HCT116 (cell line): ENCODE results near the gene IGSF21. TPM values are rescaled to one million over a fixed set of nuclear protein-coding genes. Genes with fewer than 3 reads are reported as not detected.

Source experiments
- ATAC-seq: fragments of 200-7000 bp; cut with Tn5 transposase; 2 replicates; pipeline ENCODE4 v1.9.1; 2020; ENCODE audit warnings: mild to moderate bottlenecking, moderate library complexity
- BruUV-seq: library from RNA; stranded (reverse); fragments of 400-500 nt; replicated peaks from 2 replicates; lab custom pipeline; 2021; lab: Mats Ljungman, UMichigan
- CTCF ChIA-PET: fragments of 300-600 bp; sonication (Branson Sonifier 250); formaldehyde crosslinking; loops from one replicate; lab custom pipeline; 2021; ENCODE audit warnings: antibody characterized with exemption; lab: Charles Lee
- POLR2A ChIA-PET: fragments of 300-600, 350-600 bp; sonication (Branson Sonifier 250); formaldehyde crosslinking; loops from one replicate; lab custom pipeline; 2021; ENCODE audit warnings: antibody characterized with exemption; lab: Charles Lee
- RAD21 ChIA-PET, 2 experiments: fragments of 300-600 bp; sonication (Branson Sonifier 250); formaldehyde crosslinking; loops; one replicate each; lab custom pipeline; 2023; ENCODE audit warnings: low total read pairs in 2 of 2; ENCODE audit not compliant: uncharacterized antibody in 2 of 2, unreplicated experiment in 2 of 2, low non-redundant PET in 1 of 2; lab: Charles Lee
- DNase-seq: peaks from one replicate; pipeline ENCODE4 v3.0.0-alpha.2; 2010; ENCODE audit warnings: low read depth, low spot score
- H2AFZ ChIP-seq: fragments of 200-600 bp; shearing (Covaris generic), sonication (generic); 2 replicates; pipeline ENCODE4 v1.6.1; 2017; ENCODE audit warnings: low read depth, mixed run types, mixed read lengths, antibody characterized with exemption, low read length; ENCODE audit not compliant: poor library complexity, severe bottlenecking
- H3K27ac ChIP-seq: 2 replicates; pipeline ENCODE4 v1.5.1; 2012; ENCODE audit warnings: low read depth, low read length
- H3K27me3 ChIP-seq: fragments of 200-600 bp; sonication (generic); 2 replicates; pipeline ENCODE4 v1.6.1; 2016; ENCODE audit warnings: mixed run types, low read length, mixed read lengths; ENCODE audit not compliant: insufficient read depth
- H3K36me3 ChIP-seq, 2 experiments: fragments of 200-500 bp in 1 of 2; fragments of 200-600 bp in 1 of 2; sonication (Bioruptor generic) in 1 of 2; sonication (generic) in 1 of 2; 2 replicates each; pipeline versions ENCODE4 v1.5.1 to v1.6.1; 2014 to 2016; ENCODE audit warnings: low read length in 2 of 2, inconsistent platforms in 1 of 2, mixed read lengths in 1 of 2, mixed run types in 1 of 2; ENCODE audit not compliant: insufficient read depth in 2 of 2, control insufficient read depth in 1 of 2
- H3K4me1 ChIP-seq, 2 experiments: fragments of 200-600 bp in 1 of 2; sonication (generic) in 1 of 2; 2 replicates each; pipeline versions ENCODE4 v1.5.1 to v1.6.1; 2012 to 2017; ENCODE audit warnings: low read length in 2 of 2, inconsistent platforms in 1 of 2, mild to moderate bottlenecking in 1 of 2, mixed read lengths in 1 of 2, mixed run types in 1 of 2, moderate library complexity in 1 of 2; ENCODE audit not compliant: insufficient read depth in 2 of 2, control insufficient read depth in 1 of 2
- H3K4me2 ChIP-seq: fragments of 200-600 bp; sonication (generic); 2 replicates; pipeline ENCODE4 v1.6.1; 2017; ENCODE audit warnings: mixed run types, low read length, mixed read lengths
- H3K4me3 ChIP-seq, 2 experiments: fragments of 200-600 bp in 1 of 2; sonication (generic) in 1 of 2; replicated peaks in 1 of 2; 2 replicates each; pipeline ENCODE4 v1.5.1; 2011 to 2016; ENCODE audit warnings: low read length in 2 of 2, control low read depth in 1 of 2, low read depth in 1 of 2, mild to moderate bottlenecking in 1 of 2, mixed read lengths in 1 of 2, mixed run types in 1 of 2
- H3K79me2 ChIP-seq: fragments of 200-600 bp; sonication (generic); 2 replicates; pipeline ENCODE4 v1.6.1; 2017; ENCODE audit warnings: mild to moderate bottlenecking, mixed run types, low read length, moderate library complexity, mixed read lengths; ENCODE audit not compliant: insufficient read depth
- H3K9ac ChIP-seq: fragments of 200-600 bp; sonication (generic); 2 replicates; pipeline ENCODE4 v1.6.1; 2016; ENCODE audit warnings: low read length, mixed read lengths
- H3K9me2 ChIP-seq: fragments of 200-600 bp; sonication (generic), shearing (Covaris generic); 2 replicates; pipeline ENCODE4 v1.6.1; 2017; ENCODE audit warnings: mixed run types, mild to moderate bottlenecking, moderate library complexity; ENCODE audit not compliant: insufficient read depth
- H3K9me3 ChIP-seq, 2 experiments: fragments of 200-500 bp in 1 of 2; fragments of 200-600 bp in 1 of 2; sonication (Bioruptor generic) in 1 of 2; sonication (generic) in 1 of 2; 2 replicates each; pipeline ENCODE4 v1.6.1; 2014 to 2017; ENCODE audit warnings: low read length in 2 of 2, mixed read lengths in 2 of 2, inconsistent platforms in 1 of 2, low read depth in 1 of 2, mild to moderate bottlenecking in 1 of 2, mixed run types in 1 of 2, moderate library complexity in 1 of 2; ENCODE audit not compliant: control insufficient read depth in 1 of 2, insufficient read depth in 1 of 2
- H4K20me1 ChIP-seq: fragments of 200-600 bp; sonication (generic), shearing (Covaris generic); 2 replicates; pipeline ENCODE4 v1.6.1; 2017; ENCODE audit warnings: mixed run types, mild to moderate bottlenecking, moderate library complexity; ENCODE audit not compliant: insufficient read depth
- CBX3 ChIP-seq: IDR thresholded peaks from 2 replicates; pipeline ENCODE4 v1.6.1; 2012; ENCODE audit warnings: low read depth
- CEBPB ChIP-seq: IDR thresholded peaks from 2 replicates; pipeline ENCODE4 v1.6.1; 2012; ENCODE audit warnings: low read depth
- EGR1 ChIP-seq: IDR thresholded peaks from 2 replicates; pipeline ENCODE4 v1.6.1; 2012; ENCODE audit warnings: low read depth
- EZH2phosphoT487 ChIP-seq: fragments of 200-600 bp; IDR thresholded peaks from 2 replicates; pipeline ENCODE4 v1.6.1; 2018; ENCODE audit warnings: antibody characterized with exemption, borderline replicate concordance
- FOSL1 ChIP-seq: IDR thresholded peaks from 2 replicates; pipeline ENCODE4 v1.6.1; 2012; ENCODE audit warnings: low read depth
- POLR2AphosphoS5 ChIP-seq: IDR thresholded peaks from 2 replicates; pipeline ENCODE4 v1.6.1; 2011; ENCODE audit warnings: mild to moderate bottlenecking, low read depth, low read length, moderate library complexity
- RAD21 ChIP-seq: IDR thresholded peaks from 2 replicates; pipeline ENCODE4 v1.6.1; 2012; ENCODE audit warnings: low read depth, mild to moderate bottlenecking
- SIN3A ChIP-seq: IDR thresholded peaks from 2 replicates; pipeline ENCODE4 v1.6.1; 2012; ENCODE audit warnings: low read depth
- SP1 ChIP-seq: IDR thresholded peaks from 2 replicates; pipeline ENCODE4 v1.6.1; 2012; ENCODE audit warnings: low read depth
- SRF ChIP-seq: IDR thresholded peaks from 2 replicates; pipeline ENCODE4 v1.6.1; 2012; ENCODE audit warnings: low read depth
- TCF7L2 ChIP-seq: IDR thresholded peaks from 2 replicates; pipeline ENCODE4 v1.7.0; 2011; ENCODE audit warnings: borderline replicate concordance, inconsistent platforms; ENCODE audit not compliant: insufficient read depth, insufficient read length; ENCODE audit errors: extremely low read depth
- YY1 ChIP-seq: IDR thresholded peaks from 2 replicates; pipeline ENCODE4 v1.6.1; 2011; ENCODE audit warnings: low read length, low read depth, moderate library complexity, mild to moderate bottlenecking; ENCODE audit not compliant: insufficient replicate concordance; ENCODE audit errors: extremely low read depth
- ZFX ChIP-seq: fragments of 450-650 bp; IDR thresholded peaks from 2 replicates; pipeline ENCODE4 v1.6.1; 2017
- ZNF274 ChIP-seq: fragments of 200-500 bp; sonication (Bioruptor generic); IDR thresholded peaks from 2 replicates; pipeline ENCODE4 v1.6.1; 2014; ENCODE audit warnings: mild to moderate bottlenecking, low read depth, low read length, inconsistent platforms
- intact Hi-C: fragments of 100-400 bp; cut with micrococcal nuclease; formaldehyde crosslinking; loops from 2 replicates; pipeline ENCODE4 v1.10.0; 2022
- total RNA-seq: library from RNA; stranded (reverse); gene quantifications from one replicate; pipeline ENCODE4 v1.2.1, GENCODE V29; 2021; ENCODE audit not compliant: unreplicated experiment
- TF ChIP-seq, protein P1 (sequence below): IDR thresholded peaks from 2 replicates; pipeline ENCODE4 v1.6.1; 2012; ENCODE audit warnings: low read depth
- TF ChIP-seq, protein P2 (sequence below), 3 experiments: fragments of 200-600 bp in 1 of 3; sonication (generic) in 1 of 3; IDR thresholded peaks in 2 of 3; conservative IDR thresholded peaks in 1 of 3; 2 replicates each; pipeline ENCODE4 v1.5.1; 2012 to 2017; ENCODE audit warnings: low read depth in 2 of 3, low read length in 2 of 3, antibody characterized with exemption in 1 of 3, borderline replicate concordance in 1 of 3, control low read depth in 1 of 3, mild to moderate bottlenecking in 1 of 3, mixed read lengths in 1 of 3, mixed run types in 1 of 3, moderate library complexity in 1 of 3; ENCODE audit not compliant: insufficient read depth in 1 of 3
- TF ChIP-seq, protein P3 (sequence below): IDR thresholded peaks from 2 replicates; pipeline ENCODE4 v1.6.1; 2012
- TF ChIP-seq, protein P4 (sequence below): IDR thresholded peaks from 2 replicates; pipeline ENCODE4 v1.6.1; 2012

The IGSF21 gene
- total RNA-seq, 1 experiment from 2014 or later, result not detected

DNA sequence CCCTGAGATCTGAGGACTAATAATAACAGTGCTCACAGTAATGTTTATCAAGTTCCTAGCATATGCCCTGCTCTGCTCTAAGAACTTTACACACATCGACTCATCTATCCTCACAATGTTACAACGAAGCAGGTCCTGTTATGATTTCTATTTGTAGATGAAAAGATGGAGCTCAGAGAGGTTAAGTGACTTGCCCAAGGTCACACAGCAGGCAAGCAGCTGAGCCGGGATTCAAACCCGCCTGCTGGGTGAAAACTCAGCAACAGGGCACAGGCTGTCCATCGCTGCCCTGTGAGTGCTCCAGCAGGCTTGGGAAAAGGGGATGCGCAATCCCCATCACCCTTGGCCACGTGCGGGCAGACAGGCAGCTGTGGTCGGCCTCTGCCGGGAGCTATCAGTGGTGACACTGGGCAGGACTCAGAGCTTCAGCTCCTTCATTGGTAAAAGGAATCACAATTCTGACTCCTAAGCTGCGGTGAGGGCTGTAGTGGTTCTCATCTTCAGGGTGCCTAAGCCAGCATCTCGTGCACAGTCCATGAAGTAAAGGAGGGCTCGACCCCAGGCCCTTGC, 199.8 kb downstream of the IGSF21 start:
- ChIA-PET RAD21 (interaction anchor here in 1 of 2 experiments (0.6 kb wide), 1 partner anchor 626 kb away, joined by 7 read pairs; no protein-coding TSS in a partner anchor), POLR2A (no interaction called here), CTCF (no interaction called here)
- Histone ChIP-seq H3K9ac (no peak overlapping the region), H3K9me3 (no peaks in the 10 kb centered on the region), H4K20me1 (no peaks in the 10 kb centered on the region), H2AFZ (no peak overlapping the region), H3K4me1 (no peaks in the 10 kb centered on the region), H3K27ac (no peak overlapping the region), H3K4me2 (no peak overlapping the region), H3K27me3 (peaks cover 14% of the 10 kb centered on the region; the same call in 1 of the 2 replicates), H3K36me3 (no peaks in the 10 kb centered on the region), H3K9me2 (no peaks in the 10 kb centered on the region), H3K4me3 (no peak overlapping the region), H3K79me2 (no peaks in the 10 kb centered on the region)
- no peak for TF ChIP-seq FOSL1
- TF ChIP-seq, protein P1, sequence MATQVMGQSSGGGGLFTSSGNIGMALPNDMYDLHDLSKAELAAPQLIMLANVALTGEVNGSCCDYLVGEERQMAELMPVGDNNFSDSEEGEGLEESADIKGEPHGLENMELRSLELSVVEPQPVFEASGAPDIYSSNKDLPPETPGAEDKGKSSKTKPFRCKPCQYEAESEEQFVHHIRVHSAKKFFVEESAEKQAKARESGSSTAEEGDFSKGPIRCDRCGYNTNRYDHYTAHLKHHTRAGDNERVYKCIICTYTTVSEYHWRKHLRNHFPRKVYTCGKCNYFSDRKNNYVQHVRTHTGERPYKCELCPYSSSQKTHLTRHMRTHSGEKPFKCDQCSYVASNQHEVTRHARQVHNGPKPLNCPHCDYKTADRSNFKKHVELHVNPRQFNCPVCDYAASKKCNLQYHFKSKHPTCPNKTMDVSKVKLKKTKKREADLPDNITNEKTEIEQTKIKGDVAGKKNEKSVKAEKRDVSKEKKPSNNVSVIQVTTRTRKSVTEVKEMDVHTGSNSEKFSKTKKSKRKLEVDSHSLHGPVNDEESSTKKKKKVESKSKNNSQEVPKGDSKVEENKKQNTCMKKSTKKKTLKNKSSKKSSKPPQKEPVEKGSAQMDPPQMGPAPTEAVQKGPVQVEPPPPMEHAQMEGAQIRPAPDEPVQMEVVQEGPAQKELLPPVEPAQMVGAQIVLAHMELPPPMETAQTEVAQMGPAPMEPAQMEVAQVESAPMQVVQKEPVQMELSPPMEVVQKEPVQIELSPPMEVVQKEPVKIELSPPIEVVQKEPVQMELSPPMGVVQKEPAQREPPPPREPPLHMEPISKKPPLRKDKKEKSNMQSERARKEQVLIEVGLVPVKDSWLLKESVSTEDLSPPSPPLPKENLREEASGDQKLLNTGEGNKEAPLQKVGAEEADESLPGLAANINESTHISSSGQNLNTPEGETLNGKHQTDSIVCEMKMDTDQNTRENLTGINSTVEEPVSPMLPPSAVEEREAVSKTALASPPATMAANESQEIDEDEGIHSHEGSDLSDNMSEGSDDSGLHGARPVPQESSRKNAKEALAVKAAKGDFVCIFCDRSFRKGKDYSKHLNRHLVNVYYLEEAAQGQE, result no peak
- TF ChIP-seq ZFX, result no peak
- TF ChIP-seq SRF, result no peak
- TF ChIP-seq, protein P2, sequence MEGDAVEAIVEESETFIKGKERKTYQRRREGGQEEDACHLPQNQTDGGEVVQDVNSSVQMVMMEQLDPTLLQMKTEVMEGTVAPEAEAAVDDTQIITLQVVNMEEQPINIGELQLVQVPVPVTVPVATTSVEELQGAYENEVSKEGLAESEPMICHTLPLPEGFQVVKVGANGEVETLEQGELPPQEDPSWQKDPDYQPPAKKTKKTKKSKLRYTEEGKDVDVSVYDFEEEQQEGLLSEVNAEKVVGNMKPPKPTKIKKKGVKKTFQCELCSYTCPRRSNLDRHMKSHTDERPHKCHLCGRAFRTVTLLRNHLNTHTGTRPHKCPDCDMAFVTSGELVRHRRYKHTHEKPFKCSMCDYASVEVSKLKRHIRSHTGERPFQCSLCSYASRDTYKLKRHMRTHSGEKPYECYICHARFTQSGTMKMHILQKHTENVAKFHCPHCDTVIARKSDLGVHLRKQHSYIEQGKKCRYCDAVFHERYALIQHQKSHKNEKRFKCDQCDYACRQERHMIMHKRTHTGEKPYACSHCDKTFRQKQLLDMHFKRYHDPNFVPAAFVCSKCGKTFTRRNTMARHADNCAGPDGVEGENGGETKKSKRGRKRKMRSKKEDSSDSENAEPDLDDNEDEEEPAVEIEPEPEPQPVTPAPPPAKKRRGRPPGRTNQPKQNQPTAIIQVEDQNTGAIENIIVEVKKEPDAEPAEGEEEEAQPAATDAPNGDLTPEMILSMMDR (IDR thresholded peaks at IDR 0.05 in 2 of 3, conservative IDR thresholded peaks at IDR 0.05 in 1 of 3; ENCODE audit: borderline replicate concordance in 1 of 3, insufficient read depth in 1 of 3, low read depth in 2 of 3, low read length in 2 of 3), result no peak
- no peak for TF ChIP-seq POLR2AphosphoS5
- TF ChIP-seq RAD21, result no peak
- TF ChIP-seq CBX3, result no peak
- no peak for TF ChIP-seq SP1
- TF ChIP-seq ZNF274, result no peak
- TF ChIP-seq YY1, result no peak
- no peak for TF ChIP-seq EZH2phosphoT487
- TF ChIP-seq CEBPB, result no peak
- no peak for TF ChIP-seq TCF7L2
- TF ChIP-seq, protein P3, sequence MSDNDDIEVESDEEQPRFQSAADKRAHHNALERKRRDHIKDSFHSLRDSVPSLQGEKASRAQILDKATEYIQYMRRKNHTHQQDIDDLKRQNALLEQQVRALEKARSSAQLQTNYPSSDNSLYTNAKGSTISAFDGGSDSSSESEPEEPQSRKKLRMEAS, result no peak
- TF ChIP-seq EGR1, result no peak
- TF ChIP-seq, protein P4, sequence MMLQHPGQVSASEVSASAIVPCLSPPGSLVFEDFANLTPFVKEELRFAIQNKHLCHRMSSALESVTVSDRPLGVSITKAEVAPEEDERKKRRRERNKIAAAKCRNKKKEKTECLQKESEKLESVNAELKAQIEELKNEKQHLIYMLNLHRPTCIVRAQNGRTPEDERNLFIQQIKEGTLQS, result no peak
- no peak for TF ChIP-seq SIN3A
- no TSS peak for BruUV-seq
- intact Hi-C loops, result no loop called here
- no peak for ATAC-seq
- no peak for DNase-seq
